ENCODE data around the gene HIVEP2. TPM values are rescaled to one million over a fixed set of nuclear protein-coding genes. Genes with fewer than 3 reads are reported as not detected.
A peak's percentile ranks its signal among the peaks of the same experiment; 100 is the strongest.

Gene HIVEP2
- total RNA-seq, 1 experiment from 2014 or later, result 3.0 TPM

DNA sequence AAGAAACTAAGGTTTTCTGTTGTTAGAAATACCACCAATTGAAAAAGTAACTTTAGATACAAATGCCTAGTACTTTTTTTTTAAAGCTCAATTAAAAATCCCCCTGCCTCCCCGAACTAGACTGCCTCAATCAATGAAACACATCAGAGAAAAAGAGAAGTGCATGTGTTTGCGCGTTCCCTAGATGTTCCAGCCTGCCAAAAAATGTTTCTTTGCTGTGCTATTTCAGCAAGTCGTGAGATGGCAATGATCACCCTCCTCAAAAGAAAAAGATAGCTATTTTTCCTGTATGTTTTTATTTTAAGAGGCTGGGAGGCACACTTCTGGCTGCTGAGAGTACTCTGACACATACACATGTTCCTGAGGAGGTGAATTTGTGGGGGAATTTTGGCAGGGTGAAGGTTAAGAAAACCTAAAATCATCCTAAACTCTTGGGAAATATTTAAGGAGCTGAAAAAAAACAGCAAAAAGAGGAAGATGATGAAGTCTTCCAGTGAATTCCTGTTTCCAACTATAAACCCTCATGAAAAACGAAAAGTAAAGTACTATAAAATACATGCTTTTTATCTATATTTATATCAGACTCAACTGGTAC is 114.8 kb downstream of the HIVEP2 start:
- H3K4me3 ChIP-seq (ENCODE audit: low read length), result no peak overlapping the region
- H3K9me2 ChIP-seq (replicated peaks; ENCODE audit: insufficient read depth, low read length), result no peaks in the 10 kb centered on the region
- no peaks in the 10 kb centered on the region for H4K20me1 ChIP-seq (ENCODE audit: insufficient read depth, low read depth, low read length)
- no peak for DNase-seq
- no peak overlapping the region for H3K9ac ChIP-seq (ENCODE audit: low read length)
- no peak overlapping the region for H2AFZ ChIP-seq (ENCODE audit: low read length)
- no peaks in the 10 kb centered on the region for H3K9me3 ChIP-seq (ENCODE audit: low read length)
- H3K4me2 ChIP-seq (ENCODE audit: low read depth, low read length, poor library complexity, severe bottlenecking), result no peak overlapping the region
- H3K27me3 ChIP-seq (ENCODE audit: low read length), result no peaks in the 10 kb centered on the region
- H3K4me1 ChIP-seq (ENCODE audit: low read length), result no peaks in the 10 kb centered on the region
- H3K27ac ChIP-seq (ENCODE audit: low read length), result no peak overlapping the region
- H3K79me2 ChIP-seq (ENCODE audit: low read length), result no peaks in the 10 kb centered on the region
- H3K36me3 ChIP-seq (ENCODE audit: insufficient read depth, low read length), result no peaks in the 10 kb centered on the region

DNA sequence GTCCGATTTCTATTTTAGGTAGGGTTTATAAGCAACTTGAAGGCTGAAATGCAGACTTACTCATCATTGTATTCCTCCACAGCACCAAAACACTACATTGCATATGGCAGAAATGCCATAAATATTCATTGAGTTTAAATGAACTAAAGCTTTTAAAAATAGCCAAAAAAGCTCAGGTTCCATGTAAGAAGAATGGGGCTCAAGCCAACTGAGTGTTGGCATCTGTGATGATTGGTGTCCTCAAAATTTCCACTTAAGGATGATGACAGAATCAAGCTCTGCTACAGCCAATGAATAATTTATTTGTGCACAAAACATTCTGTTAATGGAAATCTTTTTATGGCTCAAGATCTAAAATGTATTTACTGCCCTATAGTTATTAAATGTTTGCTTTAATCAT is 115.4 kb downstream of the HIVEP2 start:
- Histone ChIP-seq H3K4me1 (ENCODE audit: low read length) (no peaks in the 10 kb centered on the region), H4K20me1 (ENCODE audit: insufficient read depth, low read depth, low read length) (no peaks in the 10 kb centered on the region), H3K27me3 (ENCODE audit: low read length) (no peaks in the 10 kb centered on the region), H3K9ac (ENCODE audit: low read length) (no peak overlapping the region), H3K9me2 (replicated peaks; ENCODE audit: insufficient read depth, low read length) (no peaks in the 10 kb centered on the region), H3K79me2 (ENCODE audit: low read length) (no peaks in the 10 kb centered on the region), H3K36me3 (ENCODE audit: insufficient read depth, low read length) (no peaks in the 10 kb centered on the region), H2AFZ (ENCODE audit: low read length) (no peak overlapping the region), H3K4me3 (ENCODE audit: low read length) (no peak overlapping the region), H3K27ac (ENCODE audit: low read length) (no peak overlapping the region), H3K9me3 (ENCODE audit: low read length) (no peaks in the 10 kb centered on the region), H3K4me2 (ENCODE audit: low read depth, low read length, poor library complexity, severe bottlenecking) (no peak overlapping the region)
- no peak for DNase-seq

DNA sequence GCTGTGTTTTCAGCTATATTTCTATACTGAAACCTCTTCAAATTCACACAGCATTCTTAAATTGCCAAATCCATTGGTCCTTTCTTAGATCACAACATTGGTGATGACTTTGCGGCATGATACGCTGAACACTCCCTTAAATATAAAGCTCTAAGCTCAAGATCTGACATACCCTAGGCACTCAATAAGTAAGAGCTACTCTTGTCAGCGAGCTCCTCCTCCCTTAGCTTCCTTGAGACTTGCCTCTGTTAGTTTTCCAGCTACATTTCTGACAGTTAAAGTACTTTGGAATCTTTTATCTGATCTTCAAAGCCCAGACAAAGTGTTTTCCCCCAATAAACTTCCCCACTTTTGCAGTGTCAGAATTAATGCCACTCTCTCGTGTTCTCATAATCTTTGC is 117.0 kb downstream of the HIVEP2 start:
- Histone ChIP-seq H3K27ac (ENCODE audit: low read length) (no peak overlapping the region), H3K4me2 (ENCODE audit: low read depth, low read length, poor library complexity, severe bottlenecking) (no peak overlapping the region), H3K4me3 (ENCODE audit: low read length) (no peak overlapping the region), H3K9me2 (replicated peaks; ENCODE audit: insufficient read depth, low read length) (no peaks in the 10 kb centered on the region), H3K79me2 (ENCODE audit: low read length) (no peaks in the 10 kb centered on the region), H3K4me1 (ENCODE audit: low read length) (no peaks in the 10 kb centered on the region), H3K9me3 (ENCODE audit: low read length) (no peaks in the 10 kb centered on the region), H2AFZ (ENCODE audit: low read length) (no peak overlapping the region), H4K20me1 (ENCODE audit: insufficient read depth, low read depth, low read length) (no peaks in the 10 kb centered on the region), H3K36me3 (ENCODE audit: insufficient read depth, low read length) (no peaks in the 10 kb centered on the region), H3K27me3 (ENCODE audit: low read length) (no peaks in the 10 kb centered on the region), H3K9ac (ENCODE audit: low read length) (no peak overlapping the region)
- no peak for DNase-seq

DNA sequence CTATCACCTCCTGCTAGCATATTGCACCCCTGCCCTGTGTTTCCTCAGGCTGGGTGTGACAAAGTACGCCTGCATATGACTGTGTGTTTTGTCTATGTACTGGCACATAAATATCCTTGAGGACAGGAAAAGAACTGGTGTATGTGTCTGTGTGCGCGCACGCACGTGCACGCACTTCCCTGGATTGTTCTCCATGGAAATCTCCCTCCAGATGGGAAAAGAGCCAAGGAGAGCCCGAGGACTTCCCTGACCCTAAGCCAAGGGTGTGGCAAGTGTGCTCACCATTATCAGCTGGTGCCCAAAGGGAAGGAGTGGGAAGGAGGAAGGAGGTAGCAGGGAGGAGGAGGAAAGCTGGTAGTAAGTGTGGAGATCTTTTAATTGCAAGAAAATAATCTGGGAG is 117.6 kb downstream of the HIVEP2 start:
- no peak for DNase-seq
- H3K27me3 ChIP-seq (ENCODE audit: low read length), result no peaks in the 10 kb centered on the region
- H3K9me3 ChIP-seq (ENCODE audit: low read length), result no peaks in the 10 kb centered on the region
- no peak overlapping the region for H3K27ac ChIP-seq (ENCODE audit: low read length)
- no peak overlapping the region for H2AFZ ChIP-seq (ENCODE audit: low read length)
- no peak overlapping the region for H3K9ac ChIP-seq (ENCODE audit: low read length)
- H4K20me1 ChIP-seq (ENCODE audit: insufficient read depth, low read depth, low read length), result no peaks in the 10 kb centered on the region
- H3K4me1 ChIP-seq (ENCODE audit: low read length), result no peaks in the 10 kb centered on the region
- no peak overlapping the region for H3K4me3 ChIP-seq (ENCODE audit: low read length)
- H3K36me3 ChIP-seq (ENCODE audit: insufficient read depth, low read length), result no peaks in the 10 kb centered on the region
- no peaks in the 10 kb centered on the region for H3K9me2 ChIP-seq (replicated peaks; ENCODE audit: insufficient read depth, low read length)
- H3K79me2 ChIP-seq (ENCODE audit: low read length), result no peaks in the 10 kb centered on the region
- H3K4me2 ChIP-seq (ENCODE audit: low read depth, low read length, poor library complexity, severe bottlenecking), result no peak overlapping the region

DNA sequence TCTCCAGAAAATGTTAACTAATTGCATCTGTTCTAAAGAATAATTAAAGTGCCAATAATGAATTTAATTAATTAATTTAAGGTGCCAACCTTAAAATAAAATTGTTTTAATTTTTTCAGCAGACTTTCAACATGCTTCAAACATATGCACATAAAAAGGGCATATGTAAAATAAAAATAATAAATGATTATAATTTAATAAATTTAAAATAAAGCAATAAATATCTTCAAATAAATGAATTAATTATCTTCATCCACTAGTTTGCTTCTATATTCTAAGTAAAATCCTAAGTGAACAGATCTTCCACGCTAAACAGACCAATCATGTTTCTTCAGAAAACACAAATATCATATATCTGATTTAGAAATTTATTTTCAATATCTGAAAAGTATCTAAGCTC is 119.2 kb downstream of the HIVEP2 start:
- H3K4me2 ChIP-seq (ENCODE audit: low read depth, low read length, poor library complexity, severe bottlenecking), result no peak overlapping the region
- no peaks in the 10 kb centered on the region for H3K79me2 ChIP-seq (ENCODE audit: low read length)
- H3K36me3 ChIP-seq (ENCODE audit: insufficient read depth, low read length), result no peaks in the 10 kb centered on the region
- DNase-seq, result no peak
- H3K9ac ChIP-seq (ENCODE audit: low read length), result no peak overlapping the region
- H3K9me2 ChIP-seq (replicated peaks; ENCODE audit: insufficient read depth, low read length), result no peaks in the 10 kb centered on the region
- H3K4me1 ChIP-seq (ENCODE audit: low read length), result no peaks in the 10 kb centered on the region
- no peaks in the 10 kb centered on the region for H4K20me1 ChIP-seq (ENCODE audit: insufficient read depth, low read depth, low read length)
- H2AFZ ChIP-seq (ENCODE audit: low read length), result no peak overlapping the region
- H3K27ac ChIP-seq (ENCODE audit: low read length), result no peak overlapping the region
- no peak overlapping the region for H3K4me3 ChIP-seq (ENCODE audit: low read length)
- no peaks in the 10 kb centered on the region for H3K9me3 ChIP-seq (ENCODE audit: low read length)
- H3K27me3 ChIP-seq (ENCODE audit: low read length), result no peaks in the 10 kb centered on the region

DNA sequence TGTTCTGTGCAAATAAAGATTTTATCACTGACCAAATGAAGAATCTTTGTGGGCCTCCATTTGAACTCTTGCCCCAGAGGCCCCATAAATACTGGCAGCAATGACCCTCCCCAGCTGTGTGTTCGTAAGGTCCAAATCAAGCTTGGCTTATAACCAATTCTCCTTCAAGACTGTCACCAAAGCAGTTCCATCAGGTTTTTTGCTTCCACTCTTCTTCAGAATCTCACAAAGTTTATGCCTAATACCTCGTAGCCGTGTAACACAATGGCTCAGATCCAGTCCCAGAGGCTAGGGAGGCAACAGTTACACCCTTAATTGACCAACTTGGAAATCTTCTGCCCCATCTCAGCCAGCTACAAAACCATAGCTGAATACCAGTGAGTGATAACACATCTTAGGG is 120.5 kb downstream of the HIVEP2 start:
- Histone ChIP-seq H4K20me1 (ENCODE audit: insufficient read depth, low read depth, low read length) (no peaks in the 10 kb centered on the region), H3K4me2 (ENCODE audit: low read depth, low read length, poor library complexity, severe bottlenecking) (no peak overlapping the region), H3K9ac (ENCODE audit: low read length) (no peak overlapping the region), H3K27me3 (ENCODE audit: low read length) (no peaks in the 10 kb centered on the region), H3K79me2 (ENCODE audit: low read length) (no peaks in the 10 kb centered on the region), H3K36me3 (ENCODE audit: insufficient read depth, low read length) (no peaks in the 10 kb centered on the region), H3K9me2 (replicated peaks; ENCODE audit: insufficient read depth, low read length) (no peaks in the 10 kb centered on the region), H3K27ac (ENCODE audit: low read length) (no peak overlapping the region), H3K4me1 (ENCODE audit: low read length) (peaks cover 7% of the 10 kb centered on the region), H3K4me3 (ENCODE audit: low read length) (no peak overlapping the region), H3K9me3 (ENCODE audit: low read length) (no peaks in the 10 kb centered on the region), H2AFZ (ENCODE audit: low read length) (no peak overlapping the region)
- no peak for DNase-seq

DNA sequence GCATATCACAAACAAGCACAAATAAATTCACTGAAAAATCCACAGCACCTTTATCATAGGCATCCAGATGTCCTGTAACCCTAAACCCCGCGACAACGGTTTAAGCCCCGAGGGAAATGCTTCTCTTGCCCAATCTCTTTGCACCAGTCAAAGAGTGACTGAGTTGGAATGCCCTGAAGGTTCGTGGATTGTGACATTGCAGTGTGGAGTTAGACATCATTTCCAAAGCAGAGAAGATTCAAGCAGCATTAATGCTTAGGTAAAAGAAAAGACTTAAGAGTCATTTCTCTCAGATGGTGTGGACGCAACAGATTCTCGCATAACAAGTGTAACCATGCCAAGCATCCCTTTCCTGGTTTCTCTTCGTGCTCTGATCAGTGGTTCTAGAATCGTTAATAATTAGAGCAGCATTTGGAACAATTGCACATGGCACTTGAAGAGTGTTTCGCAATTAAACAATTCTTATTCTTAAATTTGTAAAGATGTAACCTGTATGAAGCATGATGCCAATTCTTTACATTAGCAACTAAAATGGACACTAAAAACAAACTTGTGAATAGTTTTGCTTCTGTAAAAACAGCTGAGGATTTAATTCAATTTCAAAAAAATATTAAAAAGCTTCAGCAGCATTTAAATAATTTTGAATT is 121.6 kb downstream of the HIVEP2 start:
- Histone ChIP-seq H3K36me3 (ENCODE audit: insufficient read depth, low read length) (no peaks in the 10 kb centered on the region), H4K20me1 (ENCODE audit: insufficient read depth, low read depth, low read length) (no peaks in the 10 kb centered on the region), H3K4me3 (ENCODE audit: low read length) (no peak overlapping the region), H3K9ac (ENCODE audit: low read length) (no peak overlapping the region), H3K27me3 (ENCODE audit: low read length) (no peaks in the 10 kb centered on the region), H3K79me2 (ENCODE audit: low read length) (no peaks in the 10 kb centered on the region), H2AFZ (ENCODE audit: low read length) (no peak overlapping the region), H3K9me3 (ENCODE audit: low read length) (no peaks in the 10 kb centered on the region), H3K27ac (ENCODE audit: low read length) (no peak overlapping the region), H3K4me1 (ENCODE audit: low read length) (peaks cover 7% of the 10 kb centered on the region), H3K4me2 (ENCODE audit: low read depth, low read length, poor library complexity, severe bottlenecking) (no peak overlapping the region), H3K9me2 (replicated peaks; ENCODE audit: insufficient read depth, low read length) (no peaks in the 10 kb centered on the region)
- no peak for DNase-seq

DNA sequence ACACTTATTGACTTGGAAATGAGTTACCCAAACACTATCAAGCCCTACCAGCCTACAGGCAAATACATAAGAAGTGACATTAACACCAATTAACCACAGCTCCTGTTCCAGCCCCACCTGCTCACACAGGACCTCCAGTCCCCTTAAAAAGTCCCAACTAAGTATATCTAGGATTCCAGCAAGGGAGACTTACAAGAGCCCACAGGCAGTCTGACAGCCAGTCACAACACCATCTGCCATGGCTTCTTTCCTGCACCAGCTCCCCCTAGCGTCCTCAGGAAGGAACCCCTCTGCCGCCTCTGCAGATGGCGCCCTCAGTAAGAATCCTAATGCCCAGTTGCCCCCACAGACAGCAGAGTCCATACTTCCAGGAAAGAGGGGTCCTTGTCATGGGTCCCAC is 122.1 kb downstream of the HIVEP2 start:
- H3K27ac ChIP-seq (ENCODE audit: low read length), result no peak overlapping the region
- DNase-seq, result peak; percentile 75
- H3K9ac ChIP-seq (ENCODE audit: low read length), result no peak overlapping the region
- no peaks in the 10 kb centered on the region for H4K20me1 ChIP-seq (ENCODE audit: insufficient read depth, low read depth, low read length)
- H3K9me2 ChIP-seq (replicated peaks; ENCODE audit: insufficient read depth, low read length), result no peaks in the 10 kb centered on the region
- H3K4me2 ChIP-seq (ENCODE audit: low read depth, low read length, poor library complexity, severe bottlenecking), result no peak overlapping the region
- no peaks in the 10 kb centered on the region for H3K36me3 ChIP-seq (ENCODE audit: insufficient read depth, low read length)
- peaks cover 7% of the 10 kb centered on the region for H3K4me1 ChIP-seq (ENCODE audit: low read length)
- no peak overlapping the region for H3K4me3 ChIP-seq (ENCODE audit: low read length)
- H3K27me3 ChIP-seq (ENCODE audit: low read length), result no peaks in the 10 kb centered on the region
- no peaks in the 10 kb centered on the region for H3K9me3 ChIP-seq (ENCODE audit: low read length)
- H3K79me2 ChIP-seq (ENCODE audit: low read length), result no peaks in the 10 kb centered on the region
- no peak overlapping the region for H2AFZ ChIP-seq (ENCODE audit: low read length)
